Fibroblast of villous mesenchyme (primary cell): ENCODE measurements around the gene IDUA. TPM values are rescaled to one million over a fixed set of nuclear protein-coding genes. Genes with fewer than 3 reads are reported as not detected.

Experiments
- DNase-seq: peaks from one replicate; pipeline ENCODE4 v3.0.0-alpha.2; 2010; ENCODE audit warnings: low read depth
- H3K4me3 ChIP-seq: 2 replicates; pipeline ENCODE4 v1.5.1; 2011; ENCODE audit warnings: low read depth, mild to moderate bottlenecking, low read length
- CTCF ChIP-seq: IDR thresholded peaks from 2 replicates; pipeline ENCODE4 v1.5.1; 2012; ENCODE audit warnings: low read depth, mild to moderate bottlenecking, low read length; ENCODE audit not compliant: insufficient read depth
- total RNA-seq: library from RNA; depleted of rRNA; stranded (reverse); fragments of >200 nt; gene quantifications from 2 replicates; pipeline ENCODE4 v1.2.3, GENCODE V29; 2012

Gene IDUA
- total RNA-seq, 1 donor, result 10.4 TPM

DNA sequence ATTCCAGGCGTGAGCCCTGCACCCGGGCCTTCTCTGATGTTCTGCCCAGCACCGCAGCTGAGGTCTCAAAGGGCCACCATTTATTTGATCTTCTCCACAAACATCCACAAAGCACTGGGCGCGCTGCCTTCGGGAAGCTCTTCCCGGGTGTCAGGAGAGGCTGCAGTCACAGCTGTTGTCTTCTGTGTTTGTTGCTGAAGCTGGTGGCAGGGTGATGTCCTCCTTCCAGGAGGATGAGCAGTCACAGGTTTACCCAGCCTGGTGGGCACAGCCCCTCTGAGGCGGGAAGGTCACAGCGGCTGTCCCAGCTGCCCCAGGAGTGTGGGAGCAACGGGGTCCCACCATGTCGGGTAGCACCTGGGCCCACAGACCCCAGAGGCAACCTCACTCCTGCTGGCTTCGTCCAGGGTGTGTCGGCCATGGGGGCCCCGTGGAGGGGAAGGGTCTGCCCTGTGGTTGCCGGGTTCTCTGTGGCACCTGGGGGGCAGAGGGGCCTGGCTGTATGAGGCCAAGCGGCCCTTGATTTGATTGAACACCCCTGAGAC is 52.2 kb downstream of the IDUA start:
- TF ChIP-seq CTCF, result no peak
- DNase-seq, result no peak

DNA sequence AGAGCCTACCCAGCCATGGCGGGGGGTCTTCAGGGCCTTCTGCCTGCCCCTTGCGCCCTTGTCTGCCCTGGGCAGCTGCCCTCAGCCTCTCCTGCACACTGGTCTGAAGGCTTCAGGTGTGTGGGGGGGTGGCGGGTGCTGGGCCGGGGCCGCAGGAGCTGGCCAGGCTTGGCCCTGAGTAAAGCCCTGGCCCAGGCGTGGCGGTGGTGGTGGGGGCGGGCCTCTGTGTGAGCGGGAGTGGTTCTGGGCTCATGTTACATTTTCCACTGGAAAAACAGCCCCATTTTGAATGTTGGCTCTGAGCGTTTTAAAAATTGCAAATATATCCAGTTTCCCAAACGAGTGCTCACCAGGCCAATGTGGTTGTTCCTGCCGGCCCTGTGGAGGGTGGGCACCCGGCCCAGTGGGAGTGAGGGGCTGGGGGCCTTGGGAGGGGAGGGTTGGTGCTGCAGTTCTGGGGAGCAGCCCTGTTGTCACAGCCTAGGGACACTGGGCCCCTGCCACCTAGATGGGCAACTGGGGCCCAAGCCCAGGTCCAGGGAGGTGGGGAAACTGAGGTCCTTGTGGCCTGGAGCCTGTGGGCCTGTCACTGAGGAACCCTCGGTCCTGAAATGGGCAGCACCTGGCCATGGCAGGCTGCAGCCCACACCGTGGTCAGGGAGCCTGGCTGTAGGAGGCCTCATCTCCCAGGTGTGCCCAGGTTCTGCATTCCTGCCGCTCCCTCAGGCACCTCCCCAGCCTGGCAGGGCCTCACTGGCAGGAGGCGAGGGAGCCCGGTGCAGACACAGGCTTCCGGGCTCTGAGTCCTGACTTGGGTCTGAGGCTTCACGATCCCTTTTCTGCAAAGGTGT is 52.9 kb downstream of the IDUA start:
- no peak for TF ChIP-seq CTCF
- H3K4me3 ChIP-seq, result no peak overlapping the region
- peak; percentile 46 for DNase-seq

More for the DNA sequence above, 52.2 kb downstream of the IDUA start:
- no peak overlapping the region for H3K4me3 ChIP-seq

GRCh38 chr4:1040344-1041146 is 53.7 kb downstream of the IDUA start:
- TF ChIP-seq CTCF, result no peak
- no peak overlapping the region for H3K4me3 ChIP-seq
- DNase-seq, result no peak

DNA sequence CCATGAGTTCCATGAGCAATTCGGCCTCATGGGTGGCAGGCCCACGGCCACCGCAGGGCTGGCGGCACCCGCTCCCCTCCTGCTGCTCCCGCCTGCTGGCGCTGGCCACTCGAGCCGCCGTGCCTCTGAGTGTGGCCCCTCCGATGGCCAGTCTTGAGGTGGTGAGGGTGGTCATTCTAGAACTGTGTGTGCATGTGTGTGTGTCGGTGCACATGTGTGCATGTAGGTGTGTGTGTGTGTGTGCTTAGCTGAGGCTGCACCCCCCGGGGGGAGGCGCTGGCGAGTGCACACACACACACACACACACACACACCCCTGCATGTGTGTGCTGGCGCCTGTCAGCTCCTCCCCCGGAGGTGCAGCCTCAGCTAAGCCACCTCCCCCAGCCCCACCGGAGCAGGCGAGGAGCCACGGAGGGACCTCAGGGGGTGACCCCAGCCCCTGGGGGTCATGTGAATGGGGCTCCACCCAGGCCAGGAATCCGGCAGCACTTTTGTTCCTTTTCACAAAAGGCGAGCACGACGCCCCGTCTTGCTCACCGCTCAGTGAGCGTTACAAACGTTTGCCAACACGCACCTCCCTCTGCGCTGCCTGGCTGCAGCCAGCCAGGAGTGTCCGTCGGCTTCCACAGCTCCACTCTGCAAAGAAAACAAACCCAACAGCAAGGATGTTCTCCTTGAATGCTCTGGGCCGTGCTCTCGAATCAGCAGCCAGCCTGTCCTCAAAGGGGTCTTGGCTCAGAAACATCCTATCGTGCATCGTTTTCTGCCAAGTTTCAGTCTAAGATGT is 54.5 kb downstream of the IDUA start:
- TF ChIP-seq CTCF, result no peak
- no peak overlapping the region for H3K4me3 ChIP-seq
- peak; percentile 10 for DNase-seq

GRCh38 chr4:1041936-1042330 is 55.1 kb downstream of the IDUA start:
- no peak for TF ChIP-seq CTCF
- H3K4me3 ChIP-seq, result no peak overlapping the region
- no peak for DNase-seq

DNA sequence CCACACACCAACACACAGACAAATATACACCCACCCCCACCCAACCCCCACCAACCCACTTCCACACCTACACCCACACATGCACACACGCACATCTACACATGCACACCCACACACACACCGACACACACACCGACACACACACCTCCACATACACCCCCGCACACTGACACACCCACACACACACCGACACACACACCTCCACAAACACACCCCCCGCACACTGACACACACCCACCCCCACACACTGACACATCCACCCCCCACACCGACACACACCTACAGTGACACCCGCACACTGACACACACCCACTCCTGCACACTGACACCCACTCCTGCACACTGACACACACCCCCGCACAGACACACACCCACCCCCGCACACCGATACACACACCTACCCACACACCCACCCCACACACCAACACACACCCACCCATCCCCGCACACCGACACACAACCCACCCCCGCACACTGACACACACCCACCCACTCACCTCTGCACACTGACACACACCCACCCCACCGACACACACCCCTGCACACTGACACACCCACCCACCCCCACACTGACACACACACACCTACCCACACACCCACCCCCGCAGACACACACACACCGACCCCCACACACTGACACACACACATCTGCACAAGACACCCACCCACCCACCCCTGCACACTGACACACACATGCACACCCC is 55.7 kb downstream of the IDUA start:
- TF ChIP-seq CTCF, result no peak
- no peak for DNase-seq
- H3K4me3 ChIP-seq, result no peak overlapping the region
